ENCODE results near the gene TNIP1.

Gene TNIP1

GRCh38 chr5:151019331-151019730 is 61.5 kb downstream of the TNIP1 start:
- no peak for DNase-seq

GRCh38 chr5:151018846-151019245 is 62.0 kb downstream of the TNIP1 start:
- DNase-seq, result no peak

- no peak for DNase-seq
Observed at GRCh38 chr5:151017897-151018296, 62.9 kb downstream of the TNIP1 start.

- no peak for DNase-seq
Observed at GRCh38 chr5:151016700-151017099, 64.1 kb downstream of the TNIP1 start.

- DNase-seq, result no peak
Observed at GRCh38 chr5:151015974-151016587, 64.8 kb downstream of the TNIP1 start.

GRCh38 chr5:151014680-151015343 is 66.0 kb downstream of the TNIP1 start:
- no peak for DNase-seq

- DNase-seq, result no peak
Observed at GRCh38 chr5:151012862-151013261, 68.0 kb downstream of the TNIP1 start.

- DNase-seq, result no peak
Observed at GRCh38 chr5:151008906-151009305, 71.9 kb downstream of the TNIP1 start.

- DNase-seq, result no peak
Observed at GRCh38 chr5:151008210-151008491, 72.7 kb downstream of the TNIP1 start.

GRCh38 chr5:151007430-151008209 is 73.2 kb downstream of the TNIP1 start:
- no peak for DNase-seq

- DNase-seq, result no peak
Observed at GRCh38 chr5:151006704-151007334, 74.0 kb downstream of the TNIP1 start.

GRCh38 chr5:151005950-151006576 is 74.8 kb downstream of the TNIP1 start:
- no peak for DNase-seq

- DNase-seq, result no peak
Observed at GRCh38 chr5:151005187-151005949, 75.5 kb downstream of the TNIP1 start.

GRCh38 chr5:151004499-151004898 is 76.3 kb downstream of the TNIP1 start:
- DNase-seq, result no peak

- no peak for DNase-seq
Observed at GRCh38 chr5:151003503-151003860, 77.4 kb downstream of the TNIP1 start.

GRCh38 chr5:151002681-151003502 is 77.9 kb downstream of the TNIP1 start:
- no peak for DNase-seq

GRCh38 chr5:151002250-151002649 is 78.6 kb downstream of the TNIP1 start:
- no peak for DNase-seq

- DNase-seq, result no peak
Observed at GRCh38 chr5:151001436-151001835, 79.4 kb downstream of the TNIP1 start.

GRCh38 chr5:150999704-151000442 is 81.0 kb downstream of the TNIP1 start:
- DNase-seq, result no peak

GRCh38 chr5:150993826-150994412 is 86.9 kb downstream of the TNIP1 start:
- no peak for DNase-seq

- DNase-seq, result no peak
Observed at GRCh38 chr5:150993422-150993821, 87.4 kb downstream of the TNIP1 start.
